Activated CD8-positive, alpha-beta T cell treated with anti-CD3 and anti-CD28 coated beads for 36 hours (primary cell): ENCODE results near the gene NHS. TPM values are rescaled to one million over a fixed set of nuclear protein-coding genes. Genes with fewer than 3 reads are reported as not detected.

Experiments
- ATAC-seq: fragments of 200-7000 bp; cut with Tn5 transposase; one replicate; pipeline ENCODE4 v1.10.0; 2021; ENCODE audit warnings: mild to moderate bottlenecking, moderate library complexity
- CTCF ChIA-PET: fragments of 350-600 bp; sonication (Branson Sonifier 250); formaldehyde crosslinking; loops from one replicate; lab custom pipeline; 2021; ENCODE audit warnings: antibody characterized with exemption; lab: Charles Lee
- POLR2A ChIA-PET: fragments of 350-600 bp; sonication (Branson Sonifier 250); formaldehyde crosslinking; loops from one replicate; lab custom pipeline; 2021; ENCODE audit warnings: antibody characterized with exemption; lab: Charles Lee
- DNase-seq: peaks from one replicate; pipeline ENCODE4 v3.0.0-alpha.2; 2020
- H3K27ac Mint-ChIP-seq: one replicate; pipeline ENCODE4 v1.8.0; 2021; ENCODE audit warnings: mild to moderate bottlenecking, mixed read lengths
- H3K27me3 Mint-ChIP-seq: one replicate; pipeline ENCODE4 v1.8.0; 2021; ENCODE audit warnings: mixed read lengths
- H3K36me3 Mint-ChIP-seq: one replicate; pipeline ENCODE4 v1.8.0; 2021; ENCODE audit warnings: low read depth, mixed read lengths
- H3K4me1 Mint-ChIP-seq: one replicate; pipeline ENCODE4 v1.8.0; 2021; ENCODE audit warnings: low read depth, mixed read lengths
- H3K4me3 Mint-ChIP-seq: one replicate; pipeline ENCODE4 v1.8.0; 2021; ENCODE audit warnings: mild to moderate bottlenecking, moderate library complexity, mixed read lengths
- H3K9me3 Mint-ChIP-seq: one replicate; pipeline ENCODE4 v1.8.0; 2021; ENCODE audit warnings: mixed read lengths
- CTCF ChIP-seq: fragments of 200-600 bp; IDR thresholded peaks from one replicate; pipeline ENCODE4 v1.8.0; 2022; ENCODE audit warnings: antibody characterized with exemption, mild to moderate bottlenecking
- intact Hi-C: fragments of 100-400 bp; cut with micrococcal nuclease; formaldehyde crosslinking; loops from one replicate; pipeline ENCODE4 v1.10.0; 2022
- total RNA-seq, 2 experiments: library from RNA; stranded (reverse); gene quantifications; one replicate each; pipeline ENCODE4 v1.2.3, GENCODE V29; 2021

The NHS gene
- total RNA-seq, 2 experiments from 2014 or later: 6.9 to 7.3 TPM

GRCh38 chrX:17680732-17681413 is 305.9 kb downstream of the NHS start:
- Mint-ChIP-seq H3K27ac (no peak overlapping the region), H3K27me3 (no peaks in the 10 kb centered on the region), H3K36me3 (no peaks in the 10 kb centered on the region), H3K4me1 (peaks cover 29% of the 10 kb centered on the region), H3K9me3 (no peaks in the 10 kb centered on the region), H3K4me3 (no peak overlapping the region)
- intact Hi-C loops: loop anchor here (5.0 kb wide), 1 partner anchor 144 kb away; no protein-coding TSS in a partner anchor
- DNase-seq (no peak), ATAC-seq (no peak)
- ChIA-PET POLR2A (interaction anchor here (1.2 kb wide), 1 partner anchor 22 kb away, joined by 3 read pairs; no protein-coding TSS in a partner anchor), CTCF (no interaction called here)
- TF ChIP-seq CTCF: no peak

- H3K27me3 Mint-ChIP-seq: no peaks in the 10 kb centered on the region
- intact Hi-C loops: loop anchor here (2.0 to 5.0 kb wide), 2 partner anchors 27 to 145 kb away; no protein-coding TSS in a partner anchor
- H3K4me3 Mint-ChIP-seq: peak overlapping the region; percentile 12
- H3K36me3 Mint-ChIP-seq: no peaks in the 10 kb centered on the region
- ATAC-seq (peak; percentile 94), DNase-seq (peak; percentile 60)
- ChIA-PET CTCF (no interaction called here), POLR2A (no interaction called here)
- no peak for TF ChIP-seq CTCF
- H3K9me3 Mint-ChIP-seq: no peaks in the 10 kb centered on the region
- peaks cover 29% of the 10 kb centered on the region for H3K4me1 Mint-ChIP-seq
- peak overlapping the region; percentile 72 for H3K27ac Mint-ChIP-seq
These were observed 307.3 kb downstream of the NHS start for GRCh38 chrX:17682259-17682658.

GRCh38 chrX:17685026-17685425 is 310.0 kb downstream of the NHS start:
- no peaks in the 10 kb centered on the region for H3K27me3 Mint-ChIP-seq
- ATAC-seq (no peak), DNase-seq (no peak)
- intact Hi-C loops: no loop called here
- H3K4me3 Mint-ChIP-seq: no peak overlapping the region
- TF ChIP-seq CTCF: no peak
- no peaks in the 10 kb centered on the region for H3K9me3 Mint-ChIP-seq
- H3K4me1 Mint-ChIP-seq: peaks cover 33% of the 10 kb centered on the region
- no peaks in the 10 kb centered on the region for H3K36me3 Mint-ChIP-seq
- ChIA-PET CTCF (no interaction called here), POLR2A (no interaction called here)
- no peak overlapping the region for H3K27ac Mint-ChIP-seq

GRCh38 chrX:17687648-17688047 is 312.6 kb downstream of the NHS start:
- Mint-ChIP-seq H3K27ac (no peak overlapping the region), H3K36me3 (no peaks in the 10 kb centered on the region), H3K9me3 (no peaks in the 10 kb centered on the region), H3K4me1 (peaks cover 18% of the 10 kb centered on the region), H3K4me3 (no peak overlapping the region), H3K27me3 (peaks cover 2% of the 10 kb centered on the region)
- CTCF ChIA-PET: no interaction called here
- POLR2A ChIA-PET: no interaction called here
- intact Hi-C loops: no loop called here
- DNase-seq: no peak
- ATAC-seq: no peak
- TF ChIP-seq CTCF: no peak

GRCh38 chrX:17689971-17690409 is 315.0 kb downstream of the NHS start:
- intact Hi-C loops: loop anchor here (5.0 to 10.0 kb wide), 2 partner anchors 313 to 445 kb away; partner anchors contain the start of gene NHS
- POLR2A ChIA-PET: no interaction called here
- ATAC-seq: peak; percentile 76
- no peak overlapping the region for H3K27ac Mint-ChIP-seq
- no peaks in the 10 kb centered on the region for H3K9me3 Mint-ChIP-seq
- peak; percentile 49 for TF ChIP-seq CTCF
- H3K36me3 Mint-ChIP-seq: no peaks in the 10 kb centered on the region
- peaks cover 2% of the 10 kb centered on the region for H3K27me3 Mint-ChIP-seq
- H3K4me1 Mint-ChIP-seq: peaks cover 4% of the 10 kb centered on the region
- H3K4me3 Mint-ChIP-seq: no peak overlapping the region
- CTCF ChIA-PET: interaction anchor here (0.7 to 2.2 kb wide), 10 partner anchors 12 to 448 kb away, joined by 3 to 8 read pairs (median 3); no protein-coding TSS in a partner anchor
- DNase-seq: peak; percentile 56
